ENCODE data around the gene MBNL2. TPM values are rescaled to one million over a fixed set of nuclear protein-coding genes. Genes with fewer than 3 reads are reported as not detected.

The MBNL2 gene
- total RNA-seq, 1 experiment from 2014 or later, result 0.17 TPM

DNA sequence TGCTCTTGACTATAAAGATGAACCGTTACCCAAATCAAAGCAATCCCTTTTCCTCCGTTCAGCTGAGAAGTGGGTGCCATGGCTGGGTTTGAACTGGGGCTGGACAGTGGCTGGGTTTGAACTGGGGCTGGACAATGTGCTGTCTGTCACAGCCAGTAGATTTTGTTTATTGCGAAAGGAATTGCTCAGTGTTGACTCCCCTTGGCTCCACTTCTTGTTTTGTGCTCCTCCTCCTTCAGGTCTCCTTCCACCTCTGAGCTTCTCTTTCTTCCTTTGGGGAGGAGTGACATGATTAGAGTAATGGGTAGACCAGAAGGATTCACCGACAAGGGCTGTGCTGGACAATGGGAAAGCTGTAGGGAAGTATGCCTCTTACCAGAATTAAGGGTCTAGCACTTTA is 19.4 kb upstream of the MBNL2 start:
- Mint-ChIP-seq H3K27ac (no peak overlapping the region), H3K4me3 (no peak overlapping the region; a peak in 1 of 5 replicates), H3K27me3 (ENCODE audit: low read depth) (peaks cover 76% of the 10 kb centered on the region), H3K4me1 (no peaks in the 10 kb centered on the region), H3K36me3 (ENCODE audit: insufficient read depth in 1 of 3, low read depth in 3 of 3) (peaks cover 0 to 2% (median 0%) of the 10 kb centered on the region in 3 experiments; a peak in 1 of 7 replicates), H3K9me3 (peaks cover 5 to 6% of the 10 kb centered on the region in 2 experiments; a peak in 4 of 5 replicates)
- no peak overlapping the region for H2BK12ac ChIP-seq (ENCODE audit: insufficient read length, low read depth, low read length)
- no peak overlapping the region for H2AFZ ChIP-seq (ENCODE audit: low read length)
- no peak overlapping the region for H2BK5ac ChIP-seq (ENCODE audit: insufficient read length, low read length)
- no peak overlapping the region for H2AK5ac ChIP-seq (ENCODE audit: insufficient read length, low read length)
- TF ChIP-seq, protein P1, sequence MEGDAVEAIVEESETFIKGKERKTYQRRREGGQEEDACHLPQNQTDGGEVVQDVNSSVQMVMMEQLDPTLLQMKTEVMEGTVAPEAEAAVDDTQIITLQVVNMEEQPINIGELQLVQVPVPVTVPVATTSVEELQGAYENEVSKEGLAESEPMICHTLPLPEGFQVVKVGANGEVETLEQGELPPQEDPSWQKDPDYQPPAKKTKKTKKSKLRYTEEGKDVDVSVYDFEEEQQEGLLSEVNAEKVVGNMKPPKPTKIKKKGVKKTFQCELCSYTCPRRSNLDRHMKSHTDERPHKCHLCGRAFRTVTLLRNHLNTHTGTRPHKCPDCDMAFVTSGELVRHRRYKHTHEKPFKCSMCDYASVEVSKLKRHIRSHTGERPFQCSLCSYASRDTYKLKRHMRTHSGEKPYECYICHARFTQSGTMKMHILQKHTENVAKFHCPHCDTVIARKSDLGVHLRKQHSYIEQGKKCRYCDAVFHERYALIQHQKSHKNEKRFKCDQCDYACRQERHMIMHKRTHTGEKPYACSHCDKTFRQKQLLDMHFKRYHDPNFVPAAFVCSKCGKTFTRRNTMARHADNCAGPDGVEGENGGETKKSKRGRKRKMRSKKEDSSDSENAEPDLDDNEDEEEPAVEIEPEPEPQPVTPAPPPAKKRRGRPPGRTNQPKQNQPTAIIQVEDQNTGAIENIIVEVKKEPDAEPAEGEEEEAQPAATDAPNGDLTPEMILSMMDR (conservative IDR thresholded peaks at IDR 0.05), result no peak
- H2BK15ac ChIP-seq (ENCODE audit: low read depth, low read length), result no peak overlapping the region
- no peak overlapping the region for H3K14ac ChIP-seq (ENCODE audit: insufficient read depth, low read length)
- no peak overlapping the region for H3K23ac ChIP-seq (ENCODE audit: insufficient read length, low read depth, low read length)
- no peak overlapping the region for H3K27ac ChIP-seq (ENCODE audit: insufficient read length, low read depth, low read length)
- H2BK20ac ChIP-seq (ENCODE audit: low read depth, low read length, poor library complexity, severe bottlenecking), result no peak overlapping the region
- WGBS (ENCODE audit: extremely low coverage, insufficient read length, low lambda C conversion rate), result no CpG with 5 or more reads among the region's 4 CpGs
- no peaks in the 10 kb centered on the region for H3K4me1 ChIP-seq (ENCODE audit: insufficient read depth, low read length)
- no peak overlapping the region for H4K91ac ChIP-seq (ENCODE audit: insufficient read length, low read depth, low read length)
- no peak overlapping the region for H3K4ac ChIP-seq (ENCODE audit: low read depth, low read length)
- no peak overlapping the region for H4K5ac ChIP-seq (ENCODE audit: insufficient read length, low read depth, low read length)
- H3K56ac ChIP-seq (ENCODE audit: insufficient read length, low read depth, low read length), result no peak overlapping the region
- no peak overlapping the region for H4K8ac ChIP-seq (replicated peaks; ENCODE audit: insufficient read length, low read depth, low read length)
- no peak overlapping the region for H2BK120ac ChIP-seq (ENCODE audit: low read depth, low read length, poor library complexity, severe bottlenecking)
- H3T11ph ChIP-seq (ENCODE audit: low read length), result no peak overlapping the region
- no peaks in the 10 kb centered on the region for H3K23me2 ChIP-seq (ENCODE audit: insufficient read length, low read depth, low read length, poor library complexity, severe bottlenecking)
- no peaks in the 10 kb centered on the region for H3K79me2 ChIP-seq (ENCODE audit: insufficient read depth, low read length)
- H3K9me3 ChIP-seq (ENCODE audit: control insufficient read depth, low read depth, low read length), result no peaks in the 10 kb centered on the region
- no peak for DNase-seq
- no peak overlapping the region for H3K4me2 ChIP-seq (ENCODE audit: insufficient read depth, insufficient read length, low read length)
- H3K9ac ChIP-seq (ENCODE audit: extremely low read depth, insufficient read length, low read length), result no peak overlapping the region
- peaks cover 2% of the 10 kb centered on the region for H4K20me1 ChIP-seq (ENCODE audit: control insufficient read depth, insufficient read depth, insufficient read length)
- no peaks in the 10 kb centered on the region for H3K79me1 ChIP-seq (ENCODE audit: insufficient read depth, low read depth, low read length, poor library complexity, severe bottlenecking)
- no peaks in the 10 kb centered on the region for H3K27me3 ChIP-seq (ENCODE audit: insufficient read depth, low read length)
- no peak overlapping the region for H3K18ac ChIP-seq (ENCODE audit: insufficient read length, low read depth, low read length)

All from H9 (cell line).